Naive thymus-derived CD8-positive, alpha-beta T cell (primary cell): ENCODE results near the gene SORL1. TPM values are rescaled to one million over a fixed set of nuclear protein-coding genes. Genes with fewer than 3 reads are reported as not detected.
"Not testable (repeated sequence)": the region's sequence is repeated elsewhere in the genome, so short reads cannot be mapped to it uniquely, and the experiment has no call there.

Experiments
- ATAC-seq, 2 donors: fragments of 150-1000 bp; cut with Tn5 transposase in 1 of 2; sonication (Bioruptor Pico), chemical (Tn5 transposase) in 1 of 2; 1 replicate in 1 of 2; 2 replicates in 1 of 2; pipeline ENCODE4 v1.10.0; 2021; ENCODE audit warnings: mild to moderate bottlenecking in 2 of 2, moderate library complexity in 2 of 2
- POLR2A ChIA-PET: fragments of 350-600 bp; sonication (Branson Sonifier 250); formaldehyde crosslinking; loops from one replicate; lab custom pipeline; 2021; ENCODE audit warnings: antibody characterized with exemption; lab: Charles Lee
- DNase-seq, 10 donors: peaks; one replicate each; pipeline versions ENCODE4 v3.0.0 to v3.0.0-alpha.2; 2020 to 2022
- H3K27ac Mint-ChIP-seq, 10 donors: one replicate each; pipeline ENCODE4 v1.8.0; 2020 to 2022; ENCODE audit warnings: mild to moderate bottlenecking in 10 of 10, mixed read lengths in 10 of 10, moderate library complexity in 4 of 10, inconsistent platforms in 1 of 10
- H3K27me3 Mint-ChIP-seq, 5 donors: one replicate each; pipeline ENCODE4 v1.8.0; 2021 to 2022; ENCODE audit warnings: mixed read lengths in 5 of 5
- H3K36me3 Mint-ChIP-seq, 3 donors: one replicate each; pipeline ENCODE4 v1.8.0; 2020 to 2022; ENCODE audit warnings: mixed read lengths in 3 of 3, mild to moderate bottlenecking in 2 of 3, inconsistent platforms in 1 of 3
- H3K4me1 Mint-ChIP-seq, 4 donors: one replicate each; pipeline ENCODE4 v1.8.0; 2021 to 2022; ENCODE audit warnings: mixed read lengths in 4 of 4
- H3K4me3 Mint-ChIP-seq, 10 donors: one replicate each; pipeline ENCODE4 v1.8.0; 2020 to 2022; ENCODE audit warnings: mild to moderate bottlenecking in 10 of 10, mixed read lengths in 10 of 10, moderate library complexity in 6 of 10, inconsistent platforms in 1 of 10
- H3K9me3 Mint-ChIP-seq, 9 donors: one replicate each; pipeline ENCODE4 v1.8.0; 2020 to 2022; ENCODE audit warnings: mixed read lengths in 9 of 9, mild to moderate bottlenecking in 3 of 9, inconsistent platforms in 1 of 9, moderate library complexity in 1 of 9
- polyA plus RNA-seq, 3 donors: library from polyadenylated mRNA; unstranded; fragments of 300-500 nt; fragmentation: Illumina TruSeq; gene quantifications; one replicate each; pipeline ENCODE4 v1.2.3, GENCODE V29; 2021
- total RNA-seq, 8 experiments: library from RNA in 2 of 8; stranded (reverse) in 2 of 8; gene quantifications; one replicate each; pipeline ENCODE4 v1.2.3 and lab custom pipeline; 2021 to 2026

SORL1 gene
- total and polyA plus RNA-seq, 5 experiments from 2014 or later: 157 to 419 (median 230) TPM

- Mint-ChIP-seq H3K27ac (peak overlapping the region in 6 of 10 donors; percentile 21 to 84 (median 46)), H3K9me3 (no peaks in the 10 kb centered on the region), H3K27me3 (no peaks in the 10 kb centered on the region), H3K36me3 (peaks cover 6 to 94% (median 30%) of the 10 kb centered on the region in 3 donors), H3K4me3 (no peak overlapping the region), H3K4me1 (peaks cover 22 to 57% (median 40%) of the 10 kb centered on the region in 4 donors)
- DNase-seq (no peak), ATAC-seq (no peak)
- POLR2A ChIA-PET: interaction anchor here (0.6 to 0.9 kb wide), 2 partner anchors 19 to 93 kb away, joined by 3 read pairs; no protein-coding TSS in a partner anchor
Observed at GRCh38 chr11:121559606-121560200, 107.6 kb downstream of the SORL1 start.

- DNase-seq: no peak
- ATAC-seq: no peak
- POLR2A ChIA-PET: interaction anchor here (0.9 kb wide), 1 partner anchor 97 kb away, joined by 4 read pairs; no protein-coding TSS in a partner anchor
- peaks cover 22 to 57% (median 41%) of the 10 kb centered on the region in 4 donors for H3K4me1 Mint-ChIP-seq
- peaks cover 6 to 95% (median 30%) of the 10 kb centered on the region in 3 donors for H3K36me3 Mint-ChIP-seq
- H3K27me3 Mint-ChIP-seq: no peaks in the 10 kb centered on the region
- H3K27ac Mint-ChIP-seq: peak overlapping the region in 7 of 10 donors; percentile 8 to 84 (median 33)
- H3K4me3 Mint-ChIP-seq: no peak overlapping the region
- no peaks in the 10 kb centered on the region for H3K9me3 Mint-ChIP-seq
Observed at GRCh38 chr11:121560236-121560635, 108.1 kb downstream of the SORL1 start.

DNA sequence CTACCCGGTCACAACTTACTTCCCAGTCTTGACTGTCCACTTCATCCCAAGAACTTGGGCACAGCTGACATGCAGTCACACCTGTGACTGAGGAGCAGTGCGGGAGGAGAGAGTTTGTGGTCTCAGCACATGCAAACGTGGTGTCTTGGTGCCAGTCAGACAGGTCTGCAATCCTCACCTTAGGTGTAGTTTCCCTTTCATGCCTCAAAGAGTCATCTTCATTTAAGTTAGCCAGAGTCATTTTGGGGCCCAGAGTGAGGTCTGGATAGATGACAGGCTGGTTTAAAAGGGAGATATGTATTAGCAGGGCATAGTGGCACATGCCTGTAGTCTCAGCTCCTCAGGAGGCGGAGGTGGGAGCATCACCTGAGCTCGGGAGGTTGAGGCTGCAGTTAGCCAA, 109.1 kb downstream of the SORL1 start:
- POLR2A ChIA-PET: interaction anchor here (0.9 kb wide), 1 partner anchor 98 kb away, joined by 4 read pairs; no protein-coding TSS in a partner anchor
- Mint-ChIP-seq H3K27me3 (no peaks in the 10 kb centered on the region), H3K4me1 (peaks cover 16 to 50% (median 39%) of the 10 kb centered on the region in 4 donors), H3K36me3 (peaks cover 6 to 94% (median 24%) of the 10 kb centered on the region in 3 donors), H3K9me3 (no peaks in the 10 kb centered on the region), H3K27ac (peak overlapping the region in 6 of 10 donors; percentile 3 to 37 (median 26)), H3K4me3 (no peak overlapping the region)
- DNase-seq (no peak), ATAC-seq (no peak)

- DNase-seq (no peak), ATAC-seq (no peak)
- H3K4me3 Mint-ChIP-seq: no peak overlapping the region
- H3K4me1 Mint-ChIP-seq: peaks cover 12 to 45% (median 35%) of the 10 kb centered on the region in 4 donors
- H3K27me3 Mint-ChIP-seq: no peaks in the 10 kb centered on the region
- peaks cover 6 to 94% (median 24%) of the 10 kb centered on the region in 3 donors for H3K36me3 Mint-ChIP-seq
- no peaks in the 10 kb centered on the region for H3K9me3 Mint-ChIP-seq
- H3K27ac Mint-ChIP-seq: peak overlapping the region in 6 of 10 donors; percentile 24 to 87 (median 70)
- POLR2A ChIA-PET: no interaction called here
Observed at GRCh38 chr11:121561716-121562115, 109.6 kb downstream of the SORL1 start.

DNA sequence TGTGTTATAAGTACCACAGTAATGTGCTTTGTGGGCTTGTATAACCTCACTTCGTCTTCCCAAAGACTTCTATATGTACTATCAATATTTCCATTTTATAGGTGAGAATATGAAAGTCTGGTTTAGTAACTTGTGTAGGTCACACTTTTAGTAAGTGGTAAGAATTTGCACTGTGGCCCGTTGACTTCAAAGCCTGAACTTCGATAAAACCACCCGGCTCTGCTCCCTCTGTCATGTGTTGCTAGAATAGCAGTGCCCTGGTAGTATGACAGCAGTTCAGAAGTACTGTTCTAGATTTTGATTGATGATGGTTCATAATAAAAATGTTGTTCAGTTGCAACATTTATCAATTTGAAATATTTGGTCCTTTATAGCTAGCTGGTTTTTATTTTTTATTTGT, 110.9 kb downstream of the SORL1 start:
- DNase-seq (no peak), ATAC-seq (peak; percentile 23 to 60)
- Mint-ChIP-seq H3K9me3 (no peaks in the 10 kb centered on the region), H3K4me3 (no peak overlapping the region), H3K27ac (peak overlapping the region in 8 of 10 donors; percentile 2 to 77 (median 30)), H3K36me3 (peaks cover 6 to 94% (median 32%) of the 10 kb centered on the region in 3 donors), H3K27me3 (no peaks in the 10 kb centered on the region), H3K4me1 (peaks cover 16 to 45% (median 28%) of the 10 kb centered on the region in 4 donors)
- POLR2A ChIA-PET: interaction anchor here (0.6 kb wide), 1 partner anchor 16 kb away, joined by 3 read pairs; no protein-coding TSS in a partner anchor

- DNase-seq (no peak), ATAC-seq (no peak)
- POLR2A ChIA-PET: no interaction called here
- H3K9me3 Mint-ChIP-seq: no peaks in the 10 kb centered on the region
- H3K27me3 Mint-ChIP-seq: no peaks in the 10 kb centered on the region
- peak overlapping the region; percentile 7 to 79 (median 38) for H3K27ac Mint-ChIP-seq
- H3K4me3 Mint-ChIP-seq: no peak overlapping the region
- peaks cover 3 to 95% (median 27%) of the 10 kb centered on the region in 3 donors for H3K36me3 Mint-ChIP-seq
- peaks cover 16 to 45% (median 26%) of the 10 kb centered on the region in 4 donors for H3K4me1 Mint-ChIP-seq
Observed at GRCh38 chr11:121563900-121564822, 112.0 kb downstream of the SORL1 start.

DNA sequence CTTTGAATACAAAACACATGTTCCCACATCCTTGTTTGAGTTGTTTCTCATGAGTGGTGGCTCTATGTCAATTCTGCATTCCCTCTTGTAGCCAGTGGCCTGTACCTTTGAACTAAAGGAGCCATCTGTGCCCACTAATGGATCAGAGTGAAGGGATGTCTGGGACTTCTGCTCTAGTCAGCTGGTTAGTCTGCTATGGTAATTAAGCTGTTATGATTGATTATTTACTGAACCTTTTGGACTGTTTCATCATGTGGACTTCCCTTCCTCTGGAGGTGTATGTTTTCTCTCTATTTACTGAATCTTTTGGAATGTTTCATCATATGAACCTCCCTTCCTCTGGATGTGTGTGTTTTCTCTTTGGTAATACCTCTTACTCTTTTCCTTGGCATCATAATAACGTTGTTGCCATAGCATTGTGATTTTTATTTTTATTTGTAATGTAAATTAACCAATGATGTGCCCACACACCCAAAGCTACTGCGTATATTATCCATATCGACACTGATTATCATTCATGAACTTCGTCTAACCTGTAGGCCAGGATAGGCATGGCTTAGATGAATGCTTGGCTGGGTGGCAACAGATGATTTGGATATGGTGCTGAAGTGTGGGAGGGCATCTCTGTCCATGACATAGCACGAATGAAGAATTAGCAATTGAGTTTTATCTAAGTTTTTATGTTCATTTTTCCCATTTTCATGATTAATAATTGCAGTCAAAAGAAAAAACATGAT, 113.0 kb downstream of the SORL1 start:
- DNase-seq: no peak
- Mint-ChIP-seq H3K27me3 (no peaks in the 10 kb centered on the region), H3K9me3 (no peaks in the 10 kb centered on the region), H3K36me3 (peaks cover 0 to 94% (median 25%) of the 10 kb centered on the region in 3 donors), H3K4me1 (peaks cover 13 to 40% (median 25%) of the 10 kb centered on the region in 4 donors), H3K27ac (peak overlapping the region in 4 of 10 donors; percentile 24 to 77 (median 54)), H3K4me3 (no peak overlapping the region)
- no peak for ATAC-seq
- POLR2A ChIA-PET: no interaction called here

DNA sequence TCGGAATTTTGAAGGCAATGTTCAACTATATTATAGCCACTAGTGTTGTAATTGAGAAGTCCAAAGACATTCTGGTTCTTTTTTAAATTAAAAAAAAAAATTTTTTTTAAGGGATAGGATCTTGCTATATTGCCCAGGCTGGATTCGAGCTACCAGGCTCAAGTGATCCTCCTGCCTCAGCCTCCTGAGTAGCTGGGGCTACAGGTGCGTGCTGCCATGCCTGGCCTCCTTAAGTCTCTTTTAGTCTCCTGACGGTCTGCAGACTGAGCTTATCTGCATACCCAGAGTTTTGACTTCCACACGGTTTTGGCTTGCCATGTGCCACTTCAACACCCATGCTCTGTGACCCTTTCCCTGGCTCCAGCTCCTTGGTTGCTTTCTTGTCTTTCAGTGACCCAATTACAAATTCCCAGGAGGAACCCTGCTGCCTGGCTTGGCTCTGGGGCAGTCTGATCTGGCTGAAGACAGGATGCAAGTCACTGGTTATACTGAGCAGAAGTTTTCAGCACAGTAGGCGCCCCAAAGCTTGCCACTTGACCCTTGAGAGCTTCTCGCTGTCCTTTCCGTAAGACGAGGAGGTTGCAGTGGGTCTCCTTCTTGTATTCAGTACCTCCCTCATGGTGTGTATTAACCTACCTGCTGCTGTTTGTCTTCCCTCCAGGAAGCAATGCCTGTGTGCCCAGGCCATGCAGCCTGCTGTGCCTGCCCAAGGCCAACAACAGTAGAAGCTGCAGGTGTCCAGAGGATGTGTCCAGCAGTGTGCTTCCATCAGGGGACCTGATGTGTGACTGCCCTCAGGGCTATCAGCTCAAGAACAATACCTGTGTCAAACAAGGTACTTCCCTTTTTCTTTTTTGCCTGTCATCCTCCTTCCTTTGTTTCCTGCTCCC, 114.4 kb downstream of the SORL1 start:
- DNase-seq (no peak), ATAC-seq (no peak)
- peaks cover 7 to 95% (median 30%) of the 10 kb centered on the region in 3 donors for H3K36me3 Mint-ChIP-seq
- no peak overlapping the region for H3K4me3 Mint-ChIP-seq
- H3K27ac Mint-ChIP-seq: peak overlapping the region in 6 of 10 donors; percentile 41 to 81 (median 69)
- H3K4me1 Mint-ChIP-seq: peaks cover 17 to 32% (median 24%) of the 10 kb centered on the region in 4 donors
- POLR2A ChIA-PET: interaction anchor here (1.1 to 1.2 kb wide), 2 partner anchors 10 to 19 kb away, joined by 3 to 5 read pairs; no protein-coding TSS in a partner anchor
- no peaks in the 10 kb centered on the region for H3K9me3 Mint-ChIP-seq
- H3K27me3 Mint-ChIP-seq: no peaks in the 10 kb centered on the region

GRCh38 chr11:121567995-121568394, 115.9 kb downstream of the SORL1 start:
- Mint-ChIP-seq H3K4me3 (no peak overlapping the region), H3K27ac (peak overlapping the region in 3 of 10 donors; percentile 29 to 81 (median 63)), H3K4me1 (peaks cover 11 to 20% (median 17%) of the 10 kb centered on the region in 4 donors), H3K36me3 (peaks cover 7 to 95% (median 30%) of the 10 kb centered on the region in 3 donors), H3K27me3 (no peaks in the 10 kb centered on the region), H3K9me3 (no peaks in the 10 kb centered on the region)
- no peak for DNase-seq
- ATAC-seq: no peak
- POLR2A ChIA-PET: no interaction called here

DNA sequence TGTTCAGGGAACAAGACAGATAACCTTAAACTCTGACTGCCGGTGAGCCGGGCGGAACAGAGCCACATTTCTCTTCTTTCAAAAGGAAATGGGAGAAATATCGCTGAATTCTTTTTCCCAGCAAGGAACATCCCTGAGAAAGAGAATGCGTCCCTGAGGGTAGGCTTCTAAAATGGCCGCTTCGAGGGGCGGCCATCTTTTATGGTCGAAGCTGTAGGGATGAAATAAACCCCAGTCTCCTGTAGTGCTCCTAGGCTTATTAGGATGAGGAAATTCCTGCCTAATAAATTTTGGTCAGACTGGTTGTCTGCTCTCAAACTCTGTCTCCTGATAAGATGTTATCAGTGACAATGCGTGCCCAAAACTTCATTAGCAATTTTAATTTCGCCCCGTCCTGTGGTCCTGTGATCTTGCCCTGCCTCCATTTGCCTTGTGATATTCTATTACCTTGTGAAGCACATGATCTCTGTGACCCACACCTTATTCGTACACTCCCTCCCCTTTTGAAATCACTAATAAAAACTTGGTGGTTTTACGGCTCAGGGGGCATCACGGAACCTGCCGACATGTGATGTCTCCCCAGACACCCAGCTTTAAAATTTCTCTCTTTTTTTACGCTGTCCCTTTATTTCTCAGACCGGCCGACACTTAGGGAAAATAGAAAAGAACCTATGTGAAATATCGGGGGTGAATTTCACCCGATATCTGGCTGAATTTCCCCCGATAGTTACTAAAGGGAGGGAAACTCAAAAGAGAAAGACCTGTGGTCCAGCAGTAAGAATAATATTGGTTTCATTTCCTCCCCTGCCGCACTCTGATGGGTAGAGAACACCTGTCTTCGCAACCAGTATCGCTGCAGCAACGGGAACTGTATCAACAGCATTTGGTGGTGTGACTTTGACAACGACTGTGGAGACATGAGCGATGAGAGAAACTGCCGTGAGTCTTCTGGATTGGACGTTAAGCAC, 117.5 kb downstream of the SORL1 start:
- H3K4me3 Mint-ChIP-seq: peak overlapping the region in 1 of 10 donors; percentile 19
- H3K27ac Mint-ChIP-seq: peak overlapping the region in 4 of 10 donors; percentile 17 to 69 (median 32)
- H3K4me1 Mint-ChIP-seq: peaks cover 5 to 16% (median 11%) of the 10 kb centered on the region in 4 donors
- POLR2A ChIA-PET, ATAC-seq, H3K27me3 Mint-ChIP-seq, DNase-seq, H3K9me3 Mint-ChIP-seq: not testable (repeated sequence)
- H3K36me3 Mint-ChIP-seq: peaks cover 7 to 94% (median 29%) of the 10 kb centered on the region in 3 donors
